ENCODE data around the gene PRKCSH.

- TF ChIP-seq ZNF423 (tag by site-specific recombination; IDR thresholded peaks at IDR 0.05): no peak
- no peak for TF ChIP-seq SCRT2 (tag by site-specific recombination; IDR thresholded peaks at IDR 0.05)
- TF ChIP-seq, protein P1, sequence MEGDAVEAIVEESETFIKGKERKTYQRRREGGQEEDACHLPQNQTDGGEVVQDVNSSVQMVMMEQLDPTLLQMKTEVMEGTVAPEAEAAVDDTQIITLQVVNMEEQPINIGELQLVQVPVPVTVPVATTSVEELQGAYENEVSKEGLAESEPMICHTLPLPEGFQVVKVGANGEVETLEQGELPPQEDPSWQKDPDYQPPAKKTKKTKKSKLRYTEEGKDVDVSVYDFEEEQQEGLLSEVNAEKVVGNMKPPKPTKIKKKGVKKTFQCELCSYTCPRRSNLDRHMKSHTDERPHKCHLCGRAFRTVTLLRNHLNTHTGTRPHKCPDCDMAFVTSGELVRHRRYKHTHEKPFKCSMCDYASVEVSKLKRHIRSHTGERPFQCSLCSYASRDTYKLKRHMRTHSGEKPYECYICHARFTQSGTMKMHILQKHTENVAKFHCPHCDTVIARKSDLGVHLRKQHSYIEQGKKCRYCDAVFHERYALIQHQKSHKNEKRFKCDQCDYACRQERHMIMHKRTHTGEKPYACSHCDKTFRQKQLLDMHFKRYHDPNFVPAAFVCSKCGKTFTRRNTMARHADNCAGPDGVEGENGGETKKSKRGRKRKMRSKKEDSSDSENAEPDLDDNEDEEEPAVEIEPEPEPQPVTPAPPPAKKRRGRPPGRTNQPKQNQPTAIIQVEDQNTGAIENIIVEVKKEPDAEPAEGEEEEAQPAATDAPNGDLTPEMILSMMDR (tag by site-specific recombination; IDR thresholded peaks at IDR 0.05): no peak
- no peak for TF ChIP-seq ZFP3 (tag by site-specific recombination; IDR thresholded peaks at IDR 0.05; ENCODE audit: low read depth)
- TF ChIP-seq YY1 (tag by site-specific recombination; IDR thresholded peaks at IDR 0.05): no peak
- TF ChIP-seq ZNF76 (tag by site-specific recombination; IDR thresholded peaks at IDR 0.05; ENCODE audit: borderline replicate concordance, low read depth): no peak
- TF ChIP-seq ZNF561 (tag by site-specific recombination; IDR thresholded peaks at IDR 0.05; ENCODE audit: borderline replicate concordance): no peak
- no peak for TF ChIP-seq ZEB2 (tag by site-specific recombination; IDR thresholded peaks at IDR 0.05)
Measured at GRCh38 chr19:11397089-11397610, 38.3 kb upstream of the PRKCSH start.
